Activated CD4-positive, alpha-beta memory T cell treated with anti-CD3 and anti-CD28 coated beads for 36 hours (primary cell): ENCODE results near the gene PLEKHA4. TPM values are rescaled to one million over a fixed set of nuclear protein-coding genes. Genes with fewer than 3 reads are reported as not detected.
A peak's percentile ranks its signal among the peaks of the same experiment; 100 is the strongest.

Experiments
- CTCF ChIA-PET: fragments of 350-600 bp; sonication (Branson Sonifier 250); formaldehyde crosslinking; loops from one replicate; lab custom pipeline; 2021; ENCODE audit warnings: antibody characterized with exemption, inconsistent platforms; lab: Charles Lee
- POLR2A ChIA-PET: fragments of 350-600 bp; sonication (Branson Sonifier 250); formaldehyde crosslinking; loops from one replicate; lab custom pipeline; 2021; ENCODE audit warnings: antibody characterized with exemption; lab: Charles Lee
- DNase-seq: peaks from one replicate; pipeline ENCODE4 v3.0.0-alpha.2; 2020
- H3K27ac Mint-ChIP-seq: one replicate; pipeline ENCODE4 v1.8.0; 2021; ENCODE audit warnings: mixed read lengths
- H3K27me3 Mint-ChIP-seq: one replicate; pipeline ENCODE4 v1.8.0; 2021; ENCODE audit warnings: mixed read lengths
- H3K36me3 Mint-ChIP-seq: one replicate; pipeline ENCODE4 v1.8.0; 2021; ENCODE audit warnings: mixed read lengths
- H3K4me1 Mint-ChIP-seq: one replicate; pipeline ENCODE4 v1.8.0; 2021; ENCODE audit warnings: low read depth, mixed read lengths
- H3K4me3 Mint-ChIP-seq: one replicate; pipeline ENCODE4 v1.8.0; 2021; ENCODE audit warnings: mild to moderate bottlenecking, mixed read lengths
- H3K9me3 Mint-ChIP-seq: one replicate; pipeline ENCODE4 v1.8.0; 2021; ENCODE audit warnings: mixed read lengths
- intact Hi-C: fragments of 100-400 bp; cut with micrococcal nuclease; formaldehyde crosslinking; loops from one replicate; pipeline ENCODE4 v1.15.1; 2023
- total RNA-seq, 2 experiments: library from RNA; stranded (reverse); gene quantifications; one replicate each; pipeline ENCODE4 v1.2.3, GENCODE V29; 2021

PLEKHA4 gene
- total RNA-seq, 2 experiments from 2014 or later: 10.5 to 11.0 TPM

DNA sequence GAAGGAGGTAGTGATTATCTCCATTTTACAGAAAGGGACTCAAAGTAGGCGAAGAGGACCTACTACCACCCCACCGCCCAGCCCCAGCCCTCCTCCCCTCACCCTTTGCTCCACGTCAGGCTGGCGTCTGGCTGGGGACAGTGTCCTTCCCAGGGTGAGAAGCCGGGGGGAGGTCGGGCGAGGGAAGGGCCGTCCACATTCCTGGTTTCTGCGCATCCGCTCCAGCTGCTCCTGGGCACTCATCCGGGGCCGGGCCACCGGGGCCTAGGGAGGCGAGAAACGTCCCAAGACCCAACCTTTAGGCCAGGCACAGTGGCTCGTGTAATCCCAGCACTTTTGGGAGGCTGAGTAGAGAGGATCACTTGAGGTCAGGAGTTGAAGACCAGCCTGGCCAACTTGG is 27.4 kb downstream of the PLEKHA4 start:
- POLR2A ChIA-PET: no interaction called here
- H3K9me3 Mint-ChIP-seq: no peaks in the 10 kb centered on the region
- no peaks in the 10 kb centered on the region for H3K36me3 Mint-ChIP-seq
- peaks cover 9% of the 10 kb centered on the region for H3K4me1 Mint-ChIP-seq
- peaks cover 5% of the 10 kb centered on the region for H3K27me3 Mint-ChIP-seq
- CTCF ChIA-PET: interaction anchor here (0.6 to 6.7 kb wide), 8 partner anchors 11 to 166 kb away, joined by 5 to 149 read pairs (median 20); no protein-coding TSS in a partner anchor
- H3K27ac Mint-ChIP-seq: no peak overlapping the region
- DNase-seq: no peak
- H3K4me3 Mint-ChIP-seq: no peak overlapping the region
- intact Hi-C loops: no loop called here

GRCh38 chr19:48837687-48838086 is 30.7 kb downstream of the PLEKHA4 start:
- ChIA-PET CTCF (interaction anchor here (0.8 to 2.5 kb wide), 6 partner anchors 23 to 132 kb away, joined by 3 to 38 read pairs (median 10); no protein-coding TSS in a partner anchor), POLR2A (interaction anchor here (2.2 kb wide), 1 partner anchor 42 kb away, joined by 4 read pairs; no protein-coding TSS in a partner anchor)
- H3K36me3 Mint-ChIP-seq: no peaks in the 10 kb centered on the region
- no peak for DNase-seq
- no peak overlapping the region for H3K4me3 Mint-ChIP-seq
- peaks cover 9% of the 10 kb centered on the region for H3K27me3 Mint-ChIP-seq
- no peaks in the 10 kb centered on the region for H3K9me3 Mint-ChIP-seq
- no peak overlapping the region for H3K27ac Mint-ChIP-seq
- intact Hi-C loops: loop anchor here (2.0 kb wide), 2 partner anchors 133 to 191 kb away; partner anchors contain the start of gene CA11
- peaks cover 14% of the 10 kb centered on the region for H3K4me1 Mint-ChIP-seq

DNA sequence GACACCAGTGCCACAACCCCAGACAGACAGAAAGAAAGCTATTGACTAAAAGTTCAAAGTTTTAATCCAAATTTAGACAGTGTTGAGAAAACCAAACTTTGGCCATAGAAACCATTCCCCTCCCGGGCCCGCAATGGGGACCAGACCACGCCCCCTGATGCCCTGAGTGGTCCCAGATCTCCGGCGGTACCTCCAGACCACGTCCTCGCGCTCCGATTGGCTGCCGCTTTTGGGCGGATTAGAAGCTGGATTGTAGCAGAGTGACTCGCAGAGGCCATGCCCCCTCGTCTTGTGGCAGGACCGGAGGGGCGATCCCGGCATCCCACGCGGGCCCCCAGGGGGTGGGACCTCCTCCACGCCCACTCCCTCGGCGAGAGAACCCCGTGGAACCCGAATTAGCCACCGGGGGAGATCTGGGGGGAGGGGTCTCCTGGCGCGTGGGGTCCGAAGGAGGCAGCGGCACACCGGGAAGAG is 31.3 kb downstream of the PLEKHA4 start:
- peaks cover 9% of the 10 kb centered on the region for H3K27me3 Mint-ChIP-seq
- no peaks in the 10 kb centered on the region for H3K36me3 Mint-ChIP-seq
- peak; percentile 85 for DNase-seq
- peak overlapping the region; percentile 73 for H3K4me3 Mint-ChIP-seq
- no peak overlapping the region for H3K27ac Mint-ChIP-seq
- CTCF ChIA-PET: interaction anchor here (0.8 to 2.5 kb wide), 7 partner anchors 23 to 133 kb away, joined by 3 to 38 read pairs (median 4); no protein-coding TSS in a partner anchor
- H3K4me1 Mint-ChIP-seq: peaks cover 14% of the 10 kb centered on the region
- H3K9me3 Mint-ChIP-seq: no peaks in the 10 kb centered on the region
- POLR2A ChIA-PET: interaction anchor here (2.2 kb wide), 1 partner anchor 41 kb away, joined by 4 read pairs; no protein-coding TSS in a partner anchor
- intact Hi-C loops: loop anchor here (2.0 kb wide), 2 partner anchors 134 to 190 kb away; partner anchors contain the start of gene CA11

DNA sequence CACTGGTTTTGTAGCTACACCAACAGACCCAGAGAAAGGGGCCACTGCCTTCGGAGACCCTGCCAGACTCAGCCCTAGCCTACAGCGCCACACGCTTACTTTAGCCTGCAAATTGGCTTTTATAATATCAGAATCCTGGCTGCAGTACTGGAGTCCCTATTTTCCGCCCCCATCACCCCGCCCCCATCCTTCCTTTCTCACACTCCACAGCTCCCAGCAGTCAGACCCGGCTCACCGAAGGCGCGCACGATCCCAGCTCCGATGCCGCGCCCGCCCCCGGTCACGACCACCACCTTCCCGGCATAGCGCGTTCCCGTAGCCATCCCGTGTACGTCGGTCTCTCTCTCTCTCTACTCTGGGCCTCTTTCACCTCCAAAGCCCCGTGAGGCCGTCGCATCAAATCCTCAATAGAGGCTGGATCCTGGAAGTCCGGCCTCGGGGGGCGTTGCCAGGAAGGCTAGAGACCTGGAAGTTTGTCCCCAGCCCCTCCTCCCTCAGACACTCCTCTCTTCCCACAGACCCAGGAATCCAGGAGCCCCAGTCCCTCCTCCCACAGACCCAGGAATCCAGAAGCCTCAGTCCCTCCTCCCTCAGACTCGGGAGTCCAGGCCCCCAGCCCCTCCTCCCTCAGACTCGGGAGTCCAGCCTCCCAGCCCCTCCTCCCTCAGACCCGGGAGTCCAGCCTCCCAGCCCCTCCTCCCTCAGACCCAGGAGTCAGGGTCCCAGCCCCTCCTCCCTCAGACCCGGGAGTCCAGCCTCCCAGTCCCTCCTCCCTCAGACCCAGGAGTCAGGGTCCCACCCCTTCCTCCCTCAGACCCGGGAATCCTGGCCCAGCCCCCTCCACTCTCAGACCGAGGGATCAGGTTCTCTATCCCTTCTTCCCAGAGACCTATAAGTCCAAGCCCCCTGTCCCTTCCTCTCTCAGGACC is 32.1 kb downstream of the PLEKHA4 start, which contains the start of gene HSD17B14:
Gene HSD17B14, minus strand, starts transcription at position 403 of the 929 bp plus-strand sequence. Its CDS starts 80 bp downstream, at position 323.
- intact Hi-C loops: loop anchor here (2.0 kb wide), 2 partner anchors 134 to 190 kb away; partner anchors contain the start of gene CA11
- Mint-ChIP-seq H3K4me1 (peaks cover 14% of the 10 kb centered on the region), H3K27me3 (peaks cover 9% of the 10 kb centered on the region), H3K9me3 (no peaks in the 10 kb centered on the region), H3K27ac (no peak within 1 kb of the TSS), H3K36me3 (no peaks in the 10 kb centered on the region), H3K4me3 (peak within 1 kb of the TSS; percentile 73)
- ChIA-PET POLR2A (interaction anchor here (0.8 to 2.2 kb wide), 2 partner anchors 41 to 129 kb away, joined by 3 to 4 read pairs; partner anchors contain the start of gene FTL), CTCF (interaction anchor here (0.6 to 2.5 kb wide), 17 partner anchors 8 to 339 kb away, joined by 3 to 38 read pairs (median 3); no protein-coding TSS in a partner anchor)
- DNase-seq: no peak

- peaks cover 9% of the 10 kb centered on the region for H3K27me3 Mint-ChIP-seq
- H3K9me3 Mint-ChIP-seq: no peaks in the 10 kb centered on the region
- peak; percentile 96 for DNase-seq
- H3K36me3 Mint-ChIP-seq: no peaks in the 10 kb centered on the region
- ChIA-PET POLR2A (interaction anchor here (0.8 to 2.2 kb wide), 2 partner anchors 40 to 130 kb away, joined by 3 to 4 read pairs; partner anchors contain the start of gene FTL), CTCF (interaction anchor here (0.6 to 2.5 kb wide), 16 partner anchors 9 to 340 kb away, joined by 3 to 38 read pairs (median 3); no protein-coding TSS in a partner anchor)
- intact Hi-C loops: loop anchor here (1.0 to 2.0 kb wide), 4 partner anchors 40 to 189 kb away; partner anchors contain the start of gene CA11
- peak overlapping the region; percentile 73 for H3K4me3 Mint-ChIP-seq
- H3K4me1 Mint-ChIP-seq: peaks cover 14% of the 10 kb centered on the region
- H3K27ac Mint-ChIP-seq: no peak overlapping the region
Measured at GRCh38 chr19:48835734-48836088, 32.7 kb downstream of the PLEKHA4 start.

DNA sequence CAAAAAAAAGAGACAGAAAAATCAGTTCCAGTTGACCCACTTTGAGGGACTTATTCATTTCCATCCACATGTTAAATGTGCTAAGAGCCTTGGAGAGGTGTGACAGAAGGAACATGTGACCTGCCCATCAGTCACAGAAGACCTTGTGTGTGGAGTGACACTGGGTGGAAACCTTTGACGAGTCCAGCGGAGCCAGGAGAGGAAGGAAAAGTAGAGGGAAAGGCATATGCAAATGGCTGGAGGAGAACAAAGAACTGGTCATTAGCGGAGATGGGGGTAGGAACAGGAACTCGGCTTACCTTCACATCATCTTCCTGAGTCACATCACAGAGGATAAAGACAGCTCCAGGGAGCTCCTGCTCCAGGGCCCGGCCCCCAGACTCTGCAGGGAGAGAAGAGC is 34.4 kb downstream of the PLEKHA4 start:
- DNase-seq: no peak
- H3K27ac Mint-ChIP-seq: no peak overlapping the region
- ChIA-PET POLR2A (no interaction called here), CTCF (interaction anchor here (1.8 to 2.1 kb wide), 2 partner anchors 9 to 39 kb away, joined by 5 to 10 read pairs; no protein-coding TSS in a partner anchor)
- no peak overlapping the region for H3K4me3 Mint-ChIP-seq
- H3K27me3 Mint-ChIP-seq: peaks cover 9% of the 10 kb centered on the region
- no peaks in the 10 kb centered on the region for H3K36me3 Mint-ChIP-seq
- H3K9me3 Mint-ChIP-seq: no peaks in the 10 kb centered on the region
- intact Hi-C loops: no loop called here
- peaks cover 14% of the 10 kb centered on the region for H3K4me1 Mint-ChIP-seq

DNA sequence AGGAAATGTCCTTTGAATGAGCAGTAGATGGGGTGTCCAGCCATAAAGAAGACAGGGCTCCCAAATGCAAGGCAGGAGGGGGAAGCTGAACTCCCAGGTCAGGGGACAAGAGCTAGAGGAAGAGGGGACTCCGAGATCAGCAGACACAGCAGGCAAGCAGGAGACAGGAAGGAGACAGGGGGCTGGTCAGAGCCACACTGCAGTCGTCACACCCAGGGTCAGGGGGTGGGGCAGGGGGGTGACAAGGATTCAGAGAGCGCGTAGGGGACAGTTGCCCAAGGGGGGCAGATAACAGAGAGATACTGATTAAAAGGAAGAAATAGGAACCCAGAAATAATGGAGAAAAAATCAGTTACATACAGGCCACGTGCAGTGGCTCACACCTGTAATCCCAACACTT is 35.4 kb downstream of the PLEKHA4 start:
- intact Hi-C loops: no loop called here
- no peaks in the 10 kb centered on the region for H3K36me3 Mint-ChIP-seq
- no peak for DNase-seq
- POLR2A ChIA-PET: no interaction called here
- CTCF ChIA-PET: interaction anchor here (1.8 to 2.1 kb wide), 2 partner anchors 9 to 38 kb away, joined by 5 to 10 read pairs; no protein-coding TSS in a partner anchor
- no peak overlapping the region for H3K4me3 Mint-ChIP-seq
- peaks cover 14% of the 10 kb centered on the region for H3K4me1 Mint-ChIP-seq
- no peaks in the 10 kb centered on the region for H3K9me3 Mint-ChIP-seq
- peaks cover 9% of the 10 kb centered on the region for H3K27me3 Mint-ChIP-seq
- H3K27ac Mint-ChIP-seq: no peak overlapping the region

DNA sequence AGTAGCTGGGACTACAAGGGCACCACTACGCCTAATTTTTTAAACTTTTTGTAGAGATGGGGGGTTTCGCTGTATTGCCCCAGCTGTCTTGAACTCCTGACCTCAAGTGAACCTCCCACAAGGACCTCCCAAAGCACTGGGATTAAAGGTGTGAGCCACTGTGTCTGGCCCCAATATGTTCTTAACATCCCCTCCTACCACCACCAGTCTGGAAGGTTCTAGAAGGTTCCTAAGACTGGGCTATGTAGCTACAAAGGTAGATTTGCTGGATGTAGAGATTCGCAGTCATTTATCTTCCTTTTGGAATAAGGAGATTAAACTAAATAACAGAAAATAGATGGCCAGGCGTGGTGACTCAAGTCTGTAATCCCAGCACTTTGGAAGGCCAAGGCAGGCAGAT is 37.5 kb downstream of the PLEKHA4 start:
- POLR2A ChIA-PET: no interaction called here
- DNase-seq: no peak
- CTCF ChIA-PET: interaction anchor here (1.1 to 4.0 kb wide), 4 partner anchors 12 to 43 kb away, joined by 3 to 29 read pairs (median 6); no protein-coding TSS in a partner anchor
- no peaks in the 10 kb centered on the region for H3K9me3 Mint-ChIP-seq
- H3K4me3 Mint-ChIP-seq: no peak overlapping the region
- H3K27ac Mint-ChIP-seq: no peak overlapping the region
- peaks cover 2% of the 10 kb centered on the region for H3K27me3 Mint-ChIP-seq
- H3K36me3 Mint-ChIP-seq: no peaks in the 10 kb centered on the region
- H3K4me1 Mint-ChIP-seq: peaks cover 4% of the 10 kb centered on the region
- intact Hi-C loops: no loop called here

GRCh38 chr19:48830088-48830487 is 38.3 kb downstream of the PLEKHA4 start:
- DNase-seq: no peak
- H3K27ac Mint-ChIP-seq: no peak overlapping the region
- H3K4me3 Mint-ChIP-seq: no peak overlapping the region
- intact Hi-C loops: no loop called here
- no peaks in the 10 kb centered on the region for H3K27me3 Mint-ChIP-seq
- H3K9me3 Mint-ChIP-seq: no peaks in the 10 kb centered on the region
- H3K4me1 Mint-ChIP-seq: no peaks in the 10 kb centered on the region
- ChIA-PET POLR2A (no interaction called here), CTCF (interaction anchor here (4.0 to 4.3 kb wide), 2 partner anchors 13 to 42 kb away, joined by 22 to 29 read pairs; no protein-coding TSS in a partner anchor)
- no peaks in the 10 kb centered on the region for H3K36me3 Mint-ChIP-seq

- no peaks in the 10 kb centered on the region for H3K27me3 Mint-ChIP-seq
- no peak overlapping the region for H3K27ac Mint-ChIP-seq
- H3K36me3 Mint-ChIP-seq: no peaks in the 10 kb centered on the region
- no peak for DNase-seq
- POLR2A ChIA-PET: no interaction called here
- H3K4me3 Mint-ChIP-seq: no peak overlapping the region
- H3K4me1 Mint-ChIP-seq: no peaks in the 10 kb centered on the region
- intact Hi-C loops: no loop called here
- CTCF ChIA-PET: interaction anchor here (0.8 to 4.3 kb wide), 4 partner anchors 16 to 145 kb away, joined by 3 to 22 read pairs (median 3); no protein-coding TSS in a partner anchor
- no peaks in the 10 kb centered on the region for H3K9me3 Mint-ChIP-seq
Measured at GRCh38 chr19:48826606-48827020, 41.8 kb downstream of the PLEKHA4 start.

DNA sequence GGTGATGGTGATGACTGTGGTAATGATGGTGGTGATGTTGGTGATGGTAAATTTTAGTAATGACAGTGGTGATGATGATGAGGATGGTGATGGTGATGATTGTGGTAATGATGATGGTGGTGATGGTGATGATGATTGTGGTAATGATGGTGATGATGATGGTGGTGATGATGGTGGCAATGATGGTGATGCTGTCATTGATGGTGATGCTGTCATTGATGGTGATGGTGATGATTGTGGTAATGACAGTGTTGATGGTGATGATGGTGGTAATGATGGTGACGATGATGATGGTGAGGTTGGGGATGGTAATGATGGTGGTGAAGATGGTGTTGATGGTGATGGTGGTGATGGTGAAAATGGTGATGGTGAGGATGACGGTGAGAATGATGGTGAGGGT is 45.9 kb downstream of the PLEKHA4 start:
- Mint-ChIP-seq H3K27ac (no peak overlapping the region), H3K4me1 (no peaks in the 10 kb centered on the region), H3K4me3 (no peak overlapping the region), H3K27me3 (no peaks in the 10 kb centered on the region), H3K36me3 (no peaks in the 10 kb centered on the region), H3K9me3 (no peaks in the 10 kb centered on the region)
- CTCF ChIA-PET: no interaction called here
- no peak for DNase-seq
- intact Hi-C loops: no loop called here
- POLR2A ChIA-PET: no interaction called here
